Activated CD4-positive, alpha-beta T cell treated with anti-CD3 and anti-CD28 coated beads for 24 hours (primary cell): ENCODE measurements around the gene TRIO.
"Not testable (repeated sequence)": the region's sequence is repeated elsewhere in the genome, so short reads cannot be mapped to it uniquely, and the experiment has no call there.

Experiments
- DNase-seq, 2 donors: peaks; one replicate each; pipeline ENCODE4 v3.0.0-alpha.2; 2020; ENCODE audit warnings: low read depth in 2 of 2

Gene TRIO

GRCh38 chr5:14547666-14548065 lies 404.5 kb downstream of the TRIO start:
- no peak for DNase-seq

- no peak for DNase-seq
These were observed 408.1 kb downstream of the TRIO start for GRCh38 chr5:14551211-14551610.

GRCh38 chr5:14552017-14552416 lies 408.9 kb downstream of the TRIO start:
- no peak for DNase-seq

- not testable (repeated sequence) for DNase-seq
These were observed 411.1 kb downstream of the TRIO start for GRCh38 chr5:14554288-14554687.

GRCh38 chr5:14556015-14556414 lies 412.9 kb downstream of the TRIO start:
- DNase-seq = no peak

- DNase-seq = no peak
These were observed 414.1 kb downstream of the TRIO start for GRCh38 chr5:14557203-14557770.

- no peak for DNase-seq
These were observed 414.8 kb downstream of the TRIO start for GRCh38 chr5:14557791-14558415.
